ENCODE measurements around the gene UBTD1.

Gene UBTD1

DNA sequence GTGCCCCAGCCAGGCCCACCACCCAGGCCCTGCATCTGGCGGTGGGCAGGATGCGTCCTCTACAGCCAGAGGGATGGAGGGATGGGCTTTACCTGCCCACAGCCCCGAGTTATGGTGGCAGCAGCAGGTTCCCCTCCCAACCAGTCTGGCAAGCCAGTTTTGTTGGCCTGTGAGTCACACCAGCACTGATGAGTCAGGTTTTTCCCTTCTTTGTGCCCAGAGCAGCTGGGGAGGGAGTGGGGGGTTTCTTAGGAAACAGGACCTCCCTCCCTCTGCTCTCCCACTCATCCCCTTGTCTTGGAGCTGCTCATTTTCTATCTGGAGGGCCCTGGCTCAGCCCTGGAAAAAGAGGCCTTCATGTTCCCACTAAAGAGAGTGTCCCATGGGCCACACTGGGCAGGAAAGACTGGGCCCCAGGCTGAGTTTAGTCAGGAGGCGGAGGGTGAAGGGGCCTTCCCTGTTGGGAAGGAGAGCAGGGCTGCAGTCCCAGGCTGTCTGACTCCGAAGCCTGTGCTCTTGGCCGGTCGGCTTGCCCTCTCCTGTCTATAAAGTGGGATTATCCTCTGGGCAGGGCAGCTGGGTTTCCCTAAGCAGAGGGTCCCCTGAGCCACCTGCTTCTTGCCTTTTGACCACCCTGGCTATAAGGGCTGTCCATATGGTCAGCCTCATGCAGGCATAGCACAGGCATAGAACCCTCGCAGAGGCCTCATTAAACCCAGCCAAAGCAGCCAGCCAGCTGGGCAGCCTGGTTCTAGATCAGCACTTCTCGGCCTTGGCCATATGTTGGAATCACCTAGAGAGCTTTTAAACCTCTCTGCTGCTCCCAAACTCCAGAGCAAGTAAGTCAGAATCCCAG, 43.7 kb downstream of the UBTD1 start:
- H3K4me3 ChIP-seq (ENCODE audit: low read depth, low read length) = no peak overlapping the region
- H3K27me3 ChIP-seq (replicated peaks) = no peaks in the 10 kb centered on the region
- no peaks in the 10 kb centered on the region for H3K36me3 ChIP-seq (replicated peaks)
- in situ Hi-C loops (cut with HindIII; ENCODE audit: low pct_ligation_motif_present, low sequenced_read_pairs) = no loop called here
- H3K27ac ChIP-seq = peak overlapping the region; percentile 97
- TF ChIP-seq, protein P1, sequence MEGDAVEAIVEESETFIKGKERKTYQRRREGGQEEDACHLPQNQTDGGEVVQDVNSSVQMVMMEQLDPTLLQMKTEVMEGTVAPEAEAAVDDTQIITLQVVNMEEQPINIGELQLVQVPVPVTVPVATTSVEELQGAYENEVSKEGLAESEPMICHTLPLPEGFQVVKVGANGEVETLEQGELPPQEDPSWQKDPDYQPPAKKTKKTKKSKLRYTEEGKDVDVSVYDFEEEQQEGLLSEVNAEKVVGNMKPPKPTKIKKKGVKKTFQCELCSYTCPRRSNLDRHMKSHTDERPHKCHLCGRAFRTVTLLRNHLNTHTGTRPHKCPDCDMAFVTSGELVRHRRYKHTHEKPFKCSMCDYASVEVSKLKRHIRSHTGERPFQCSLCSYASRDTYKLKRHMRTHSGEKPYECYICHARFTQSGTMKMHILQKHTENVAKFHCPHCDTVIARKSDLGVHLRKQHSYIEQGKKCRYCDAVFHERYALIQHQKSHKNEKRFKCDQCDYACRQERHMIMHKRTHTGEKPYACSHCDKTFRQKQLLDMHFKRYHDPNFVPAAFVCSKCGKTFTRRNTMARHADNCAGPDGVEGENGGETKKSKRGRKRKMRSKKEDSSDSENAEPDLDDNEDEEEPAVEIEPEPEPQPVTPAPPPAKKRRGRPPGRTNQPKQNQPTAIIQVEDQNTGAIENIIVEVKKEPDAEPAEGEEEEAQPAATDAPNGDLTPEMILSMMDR (IDR thresholded peaks at IDR 0.05; ENCODE audit: low read depth, low read length, missing control alignments) = no peak
- DNase-seq = peak; percentile 90

GRCh38 chr10:97543025-97543546, 44.4 kb downstream of the UBTD1 start:
- TF ChIP-seq, protein P1 (IDR thresholded peaks at IDR 0.05; ENCODE audit: low read depth, low read length, missing control alignments) = no peak
- H3K27me3 ChIP-seq (replicated peaks) = no peaks in the 10 kb centered on the region
- DNase-seq = peak; percentile 97
- H3K27ac ChIP-seq = peak overlapping the region; percentile 97
- no peaks in the 10 kb centered on the region for H3K36me3 ChIP-seq (replicated peaks)
- in situ Hi-C loops (cut with HindIII; ENCODE audit: low pct_ligation_motif_present, low sequenced_read_pairs) = no loop called here
- H3K4me3 ChIP-seq (ENCODE audit: low read depth, low read length) = no peak overlapping the region

DNA sequence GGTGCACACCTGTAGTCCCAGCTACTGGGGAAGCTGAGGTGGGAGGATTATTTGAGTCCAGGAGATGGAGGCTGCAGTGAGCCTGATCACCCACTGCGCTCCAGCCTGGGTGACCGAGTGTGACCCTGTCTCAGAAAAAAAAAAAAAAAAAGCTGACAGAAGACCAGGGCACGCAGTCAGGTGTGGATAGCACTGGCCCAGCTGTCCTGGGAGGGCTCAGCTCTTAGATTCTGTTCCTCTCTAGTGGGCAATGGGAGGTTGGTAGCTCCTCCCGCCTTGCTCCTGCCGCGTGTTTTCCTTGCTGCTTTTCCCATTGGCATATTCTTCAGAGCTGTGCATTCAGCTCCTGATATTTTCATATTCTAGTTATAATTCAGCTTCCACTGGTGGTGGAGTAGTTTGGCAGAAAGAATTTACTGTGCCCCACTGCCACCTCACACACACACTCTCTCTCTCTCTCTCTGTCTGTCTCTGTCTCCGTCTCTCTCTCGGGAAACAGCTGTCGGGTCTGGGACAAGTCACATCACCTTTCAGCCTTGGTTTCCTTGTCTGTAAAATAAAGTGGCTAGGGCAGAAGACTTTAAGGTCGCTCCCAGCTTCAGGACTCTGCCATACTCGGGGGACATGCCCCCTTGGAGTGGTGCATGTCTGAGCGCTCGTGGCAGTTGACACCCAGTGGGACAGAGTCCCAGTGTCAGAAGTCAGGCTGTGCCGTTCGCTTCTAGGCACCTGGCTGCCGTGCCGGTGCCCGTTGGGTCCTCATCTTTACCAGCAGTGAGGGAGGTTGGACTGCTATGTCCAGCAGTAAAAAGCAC, 47.9 kb downstream of the UBTD1 start:
- in situ Hi-C loops (cut with HindIII; ENCODE audit: low pct_ligation_motif_present, low sequenced_read_pairs) = no loop called here
- DNase-seq = no peak
- no peak overlapping the region for H3K4me3 ChIP-seq (ENCODE audit: low read depth, low read length)
- H3K27me3 ChIP-seq (replicated peaks) = no peaks in the 10 kb centered on the region
- no peaks in the 10 kb centered on the region for H3K36me3 ChIP-seq (replicated peaks)
- no peak overlapping the region for H3K27ac ChIP-seq
- TF ChIP-seq, protein P1 (IDR thresholded peaks at IDR 0.05; ENCODE audit: low read depth, low read length, missing control alignments) = no peak

DNA sequence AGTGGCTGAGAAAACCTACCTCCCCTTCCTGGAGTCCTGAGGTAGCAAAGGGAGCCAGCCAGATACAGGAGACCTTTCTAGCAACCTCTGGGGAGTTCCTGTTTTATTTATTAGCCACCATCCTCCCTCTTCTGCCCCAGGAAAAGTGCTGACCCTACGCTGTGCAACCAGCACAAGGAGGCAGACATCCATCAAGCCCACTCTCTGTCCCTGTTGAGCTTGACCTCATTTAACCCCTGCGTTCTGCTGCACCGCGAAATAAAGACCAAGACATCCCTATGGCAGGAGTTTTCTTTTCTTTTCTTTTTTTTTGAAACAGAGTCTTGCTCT, 48.5 kb downstream of the UBTD1 start:
- no peak for DNase-seq
- Histone ChIP-seq H3K36me3 (replicated peaks) (no peaks in the 10 kb centered on the region), H3K27me3 (replicated peaks) (no peaks in the 10 kb centered on the region), H3K4me3 (ENCODE audit: low read depth, low read length) (no peak overlapping the region), H3K27ac (no peak overlapping the region)
- TF ChIP-seq, protein P1 (IDR thresholded peaks at IDR 0.05; ENCODE audit: low read depth, low read length, missing control alignments) = no peak
- in situ Hi-C loops (cut with HindIII; ENCODE audit: low pct_ligation_motif_present, low sequenced_read_pairs) = no loop called here

DNA sequence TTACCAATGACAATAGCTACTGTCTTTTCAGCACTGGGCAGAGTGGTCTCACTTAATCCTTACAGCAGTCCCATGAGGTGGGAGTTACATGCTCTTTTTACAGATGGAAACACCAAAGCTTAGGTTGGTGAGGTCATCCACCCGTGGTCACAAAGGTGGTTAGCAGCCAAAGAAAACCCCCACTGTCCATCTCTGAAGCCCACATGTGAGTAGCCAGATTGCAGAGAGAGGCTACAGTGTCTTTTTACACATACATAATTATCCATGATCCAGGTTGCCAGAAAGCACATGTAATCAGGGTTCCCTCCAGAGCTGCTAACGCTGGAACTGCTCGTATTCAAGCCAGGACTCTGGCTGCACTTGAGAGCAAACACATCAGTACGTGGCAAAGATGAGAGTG, 49.2 kb downstream of the UBTD1 start:
- TF ChIP-seq, protein P1 (IDR thresholded peaks at IDR 0.05; ENCODE audit: low read depth, low read length, missing control alignments) = no peak
- Histone ChIP-seq H3K36me3 (replicated peaks) (no peaks in the 10 kb centered on the region), H3K27ac (no peak overlapping the region), H3K4me3 (ENCODE audit: low read depth, low read length) (no peak overlapping the region), H3K27me3 (replicated peaks) (no peaks in the 10 kb centered on the region)
- in situ Hi-C loops (cut with HindIII; ENCODE audit: low pct_ligation_motif_present, low sequenced_read_pairs) = no loop called here
- no peak for DNase-seq

Measured in brain microvascular endothelial cell (primary cell).